Skeletal muscle tissue (tissue), 5 donors: Measurements from ENCODE around the gene CCDC116. TPM values are rescaled to one million over a fixed set of nuclear protein-coding genes. Genes with fewer than 3 reads are reported as not detected.

Experiments
- H3K27ac ChIP-seq: one replicate; pipeline ENCODE4 v1.7.0; 2013; ENCODE audit warnings: mild to moderate bottlenecking, low read depth, low read length, inconsistent platforms
- H3K27me3 ChIP-seq, 3 donors: one replicate each; pipeline ENCODE4 v1.7.0; 2013; ENCODE audit warnings: low read length in 3 of 3; ENCODE audit not compliant: control insufficient read depth in 3 of 3, insufficient read depth in 3 of 3
- H3K36me3 ChIP-seq, 3 donors: one replicate each; pipeline ENCODE4 v1.7.0; 2013; ENCODE audit warnings: low read length in 3 of 3; ENCODE audit not compliant: control insufficient read depth in 3 of 3, insufficient read depth in 3 of 3
- H3K4me1 ChIP-seq, 3 donors: one replicate each; pipeline ENCODE4 v1.7.0; 2013; ENCODE audit warnings: low read length in 3 of 3, mild to moderate bottlenecking in 3 of 3; ENCODE audit not compliant: control insufficient read depth in 3 of 3, insufficient read depth in 3 of 3
- H3K4me3 ChIP-seq, 3 donors: one replicate each; pipeline ENCODE4 v1.7.0; 2013; ENCODE audit warnings: low read length in 3 of 3
- H3K9ac ChIP-seq, 3 donors: one replicate each; pipeline ENCODE4 v1.7.0; 2013; ENCODE audit warnings: low read length in 3 of 3, mild to moderate bottlenecking in 3 of 3, moderate library complexity in 2 of 3, low read depth in 1 of 3
- H3K9me3 ChIP-seq, 3 donors: one replicate each; pipeline ENCODE4 v1.7.0; 2013; ENCODE audit warnings: low read length in 3 of 3; ENCODE audit not compliant: control insufficient read depth in 3 of 3
- small RNA-seq: library from RNA; depleted of rRNA; stranded (forward); fragments of <200 nt; gene quantifications from one replicate; pipeline ENCODE3, GENCODE V24; 2014
- total RNA-seq: library from RNA; depleted of rRNA; stranded (reverse); fragments of >200 nt; gene quantifications from one replicate; pipeline ENCODE4 v1.2.3, GENCODE V29; 2014
- donor health status: Osteomylitis.

The CCDC116 gene
- total RNA-seq, 1 donor from 2014 or later = not detected

DNA sequence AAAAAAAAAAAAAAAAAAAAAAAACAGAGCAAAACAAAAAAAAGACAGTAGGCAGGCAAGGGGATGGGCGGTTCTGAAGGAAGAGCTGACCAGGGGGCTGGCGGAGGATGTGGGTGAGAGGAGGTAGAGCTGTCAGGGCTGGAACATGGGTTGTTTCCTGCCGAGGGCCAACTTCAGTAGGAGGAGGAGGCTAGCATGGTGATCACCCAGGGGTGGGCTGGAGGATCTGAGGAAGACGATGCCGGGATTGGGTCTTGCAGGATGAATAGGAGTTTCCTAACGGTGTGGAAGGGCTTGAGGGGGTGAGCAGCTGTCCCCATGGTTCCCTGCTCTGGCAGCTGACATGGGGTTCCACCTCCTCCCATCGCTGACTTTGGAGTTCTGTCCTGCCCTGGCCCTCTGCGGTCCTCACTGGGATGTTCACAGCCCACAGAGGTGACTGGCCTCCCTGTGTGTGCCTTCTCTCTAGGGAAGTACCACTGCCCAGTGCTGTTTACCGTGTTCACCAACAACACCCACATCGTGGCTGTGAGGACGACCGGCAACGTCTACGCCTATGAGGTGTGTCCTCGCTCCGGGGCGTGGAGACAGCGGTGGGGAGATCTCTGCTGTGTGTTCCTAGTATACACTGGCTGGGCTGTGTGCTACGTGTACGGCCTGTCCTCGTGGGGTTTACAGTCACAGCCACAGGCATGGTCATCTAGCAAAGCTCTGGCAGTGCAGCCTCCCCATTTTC lies 48.4 kb downstream of the CCDC116 start:
- Histone ChIP-seq H3K36me3 (peaks cover 34 to 40% (median 39%) of the 10 kb centered on the region in 3 donors), H3K27ac (no peak overlapping the region), H3K27me3 (no peaks in the 10 kb centered on the region), H3K9me3 (no peaks in the 10 kb centered on the region), H3K4me1 (peaks cover 0 to 4% (median 0%) of the 10 kb centered on the region in 3 donors), H3K4me3 (no peak overlapping the region), H3K9ac (no peak overlapping the region)

DNA sequence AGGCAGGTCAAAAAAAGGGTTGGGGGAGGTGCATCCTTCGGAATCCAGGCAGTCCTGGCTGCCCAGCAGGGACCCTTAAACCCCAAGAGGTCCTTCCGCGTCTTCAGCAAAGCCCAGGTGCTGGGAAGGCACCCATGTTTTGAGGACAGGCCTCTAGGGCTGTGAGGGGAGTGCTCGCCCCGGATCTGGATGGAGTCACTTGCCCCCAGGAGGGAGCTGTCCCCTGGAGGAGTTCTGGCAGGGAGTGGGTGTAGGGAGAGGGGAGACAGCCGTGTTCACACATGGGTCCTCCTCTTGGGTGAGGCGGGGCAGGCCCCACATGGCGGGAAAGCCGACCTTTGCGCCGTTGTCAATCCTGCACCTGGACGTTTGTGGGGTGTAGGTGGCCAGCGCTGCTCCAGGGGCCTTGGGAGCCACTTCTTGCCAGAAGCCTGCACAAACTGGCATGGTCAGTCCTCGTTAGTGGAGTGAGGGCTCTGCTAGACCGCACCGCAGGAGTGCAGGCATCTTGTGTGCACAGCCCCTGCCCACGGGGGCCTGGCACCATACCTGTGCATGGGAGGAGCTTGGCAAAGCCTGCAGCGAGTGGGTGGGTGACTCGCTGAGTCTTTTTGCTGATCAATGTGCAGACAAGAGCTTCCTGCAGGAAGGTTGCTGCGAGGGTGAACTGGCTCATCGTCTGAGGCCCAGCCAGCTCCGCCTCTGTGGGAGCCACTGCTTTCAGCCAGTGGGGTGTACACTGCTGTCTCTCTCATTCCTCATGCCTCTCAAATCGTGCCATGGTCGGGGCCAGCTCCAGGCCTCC lies 49.2 kb downstream of the CCDC116 start:
- no peaks in the 10 kb centered on the region for H3K9me3 ChIP-seq
- H3K4me1 ChIP-seq = peaks cover 0 to 4% (median 0%) of the 10 kb centered on the region in 3 donors
- H3K4me3 ChIP-seq = no peak overlapping the region
- no peaks in the 10 kb centered on the region for H3K27me3 ChIP-seq
- H3K27ac ChIP-seq = no peak overlapping the region
- H3K36me3 ChIP-seq = peaks cover 42 to 47% (median 46%) of the 10 kb centered on the region in 3 donors
- H3K9ac ChIP-seq = no peak overlapping the region

DNA sequence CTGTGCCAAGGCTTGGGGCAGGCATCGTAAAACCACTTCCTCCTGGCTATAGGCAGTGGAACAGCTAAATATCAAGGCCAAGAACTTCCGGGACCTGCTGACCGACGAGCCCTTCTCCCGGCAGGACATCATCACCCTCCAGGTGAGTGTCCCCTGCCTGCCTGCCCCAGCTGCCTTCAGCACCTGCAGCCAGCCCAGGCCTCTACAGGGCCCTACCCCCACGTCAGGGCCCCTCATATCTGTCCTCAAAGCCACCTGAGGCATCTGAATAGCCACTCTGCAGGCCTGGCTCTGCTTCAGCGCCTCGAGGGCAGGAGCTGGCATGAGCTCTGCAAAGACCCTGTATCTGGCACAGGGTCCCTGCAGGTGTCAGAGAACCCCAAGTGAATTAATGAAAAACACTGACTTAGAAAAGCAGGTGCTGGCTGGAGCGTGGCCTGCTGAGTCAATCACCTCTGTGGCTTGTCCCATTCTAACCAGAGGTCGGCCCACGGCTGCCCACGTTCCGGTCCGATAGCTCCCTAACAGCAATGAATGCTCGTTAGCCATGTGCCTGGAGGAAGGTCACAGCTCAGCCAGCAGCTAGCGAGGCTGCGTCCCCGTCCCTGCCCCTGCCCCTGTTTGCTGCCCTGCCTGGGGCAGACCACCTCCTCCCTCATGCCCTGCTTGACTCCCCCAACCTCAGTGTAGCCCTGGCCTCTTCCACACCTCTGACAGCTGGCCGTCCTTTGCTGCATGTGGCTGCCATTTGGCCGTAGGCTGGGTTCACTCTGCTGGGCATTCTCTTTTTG lies 50.0 kb downstream of the CCDC116 start:
- no peaks in the 10 kb centered on the region for H3K27me3 ChIP-seq
- H3K9ac ChIP-seq = peak overlapping the region in 1 of 3 donors; percentile 16
- peaks cover 45 to 53% (median 52%) of the 10 kb centered on the region in 3 donors for H3K36me3 ChIP-seq
- peaks cover 0 to 2% (median 0%) of the 10 kb centered on the region in 3 donors for H3K4me1 ChIP-seq
- H3K27ac ChIP-seq = no peak overlapping the region
- H3K9me3 ChIP-seq = no peaks in the 10 kb centered on the region
- H3K4me3 ChIP-seq = no peak overlapping the region

DNA sequence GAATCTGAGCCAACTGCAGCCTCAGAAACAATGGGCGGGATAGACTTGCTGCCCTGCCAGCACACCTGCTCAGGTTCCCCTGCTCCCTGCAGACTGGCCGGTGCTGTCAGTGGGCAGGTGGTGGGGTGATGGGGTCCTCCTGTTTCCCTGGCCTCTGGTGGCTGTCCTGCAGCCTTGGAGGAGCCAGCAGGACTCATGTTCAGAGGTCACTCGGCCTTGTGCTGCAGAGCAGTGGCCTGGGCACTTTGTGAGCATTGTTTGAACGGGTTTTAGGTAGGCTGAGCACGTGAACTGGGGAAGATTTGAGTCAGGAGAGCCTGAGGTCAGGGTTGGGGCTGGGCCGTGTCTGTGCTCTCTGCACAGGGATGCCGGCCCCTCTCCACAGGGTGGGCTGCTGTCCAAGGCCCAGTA lies 50.8 kb downstream of the CCDC116 start:
- Histone ChIP-seq H3K9me3 (no peaks in the 10 kb centered on the region), H3K27ac (no peak overlapping the region), H3K4me3 (no peak overlapping the region), H3K9ac (no peak overlapping the region), H3K36me3 (peaks cover 52 to 59% (median 56%) of the 10 kb centered on the region in 3 donors), H3K4me1 (no peaks in the 10 kb centered on the region), H3K27me3 (no peaks in the 10 kb centered on the region)

DNA sequence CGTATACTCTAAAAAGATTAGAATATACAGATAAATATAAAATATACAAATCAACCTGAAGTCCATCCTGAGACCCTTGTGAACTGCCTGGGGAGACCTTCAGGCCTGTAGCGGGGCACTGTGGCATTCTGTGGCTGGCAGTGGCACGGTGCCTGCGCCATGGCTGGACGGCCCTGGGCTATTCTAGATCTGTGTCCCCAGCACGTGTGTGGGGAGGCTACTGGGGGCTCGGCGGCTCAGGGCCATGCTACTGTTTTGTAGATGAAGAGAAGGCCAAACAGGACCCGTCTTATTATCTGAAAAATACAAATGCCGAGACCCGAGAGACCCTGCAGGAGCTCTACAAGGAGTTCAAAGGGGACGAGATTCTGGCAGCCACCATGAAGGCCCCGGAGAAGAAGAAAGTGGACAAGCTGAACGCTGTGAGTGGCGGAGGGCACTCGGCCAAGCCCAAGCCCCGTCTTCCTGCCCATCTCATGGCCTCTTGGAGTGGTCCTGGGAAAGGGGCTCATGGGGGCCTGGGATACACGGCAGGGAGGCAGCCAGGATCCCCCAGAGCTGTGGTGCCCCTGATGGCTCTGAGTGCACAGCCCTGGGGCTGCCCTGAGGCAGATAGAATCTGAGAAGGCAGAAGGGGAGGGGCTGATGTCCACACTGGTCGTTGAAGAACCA lies 52.1 kb downstream of the CCDC116 start:
- Histone ChIP-seq H3K27me3 (no peaks in the 10 kb centered on the region), H3K9ac (no peak overlapping the region), H3K27ac (no peak overlapping the region), H3K4me1 (peaks cover 0 to under 1% (median 0%) of the 10 kb centered on the region in 3 donors), H3K9me3 (no peaks in the 10 kb centered on the region), H3K36me3 (peaks cover 54 to 67% (median 63%) of the 10 kb centered on the region in 3 donors), H3K4me3 (no peak overlapping the region)

DNA sequence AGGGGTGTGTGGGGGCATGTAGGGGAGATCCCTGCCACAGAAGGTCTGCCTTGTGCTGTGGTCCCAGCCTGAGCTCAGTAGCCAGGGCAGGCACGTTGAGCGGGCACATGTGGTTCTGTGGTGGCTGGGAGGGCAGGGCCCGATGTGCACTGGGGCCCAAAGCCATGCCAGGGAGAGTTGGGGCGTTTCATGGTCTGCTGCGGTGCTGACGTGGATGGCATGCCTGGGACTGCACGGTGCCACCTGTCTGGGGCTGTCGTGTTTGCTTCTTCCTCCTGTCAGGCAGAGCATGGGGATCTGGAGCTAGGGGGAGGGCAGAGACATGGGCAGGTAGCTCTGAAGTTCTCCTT lies 52.6 kb downstream of the CCDC116 start:
- Histone ChIP-seq H3K27me3 (no peaks in the 10 kb centered on the region), H3K9me3 (no peaks in the 10 kb centered on the region), H3K9ac (no peak overlapping the region), H3K4me3 (no peak overlapping the region), H3K4me1 (peaks cover 0 to 5% (median 0%) of the 10 kb centered on the region in 3 donors), H3K27ac (no peak overlapping the region), H3K36me3 (peaks cover 55 to 71% (median 63%) of the 10 kb centered on the region in 3 donors)

DNA sequence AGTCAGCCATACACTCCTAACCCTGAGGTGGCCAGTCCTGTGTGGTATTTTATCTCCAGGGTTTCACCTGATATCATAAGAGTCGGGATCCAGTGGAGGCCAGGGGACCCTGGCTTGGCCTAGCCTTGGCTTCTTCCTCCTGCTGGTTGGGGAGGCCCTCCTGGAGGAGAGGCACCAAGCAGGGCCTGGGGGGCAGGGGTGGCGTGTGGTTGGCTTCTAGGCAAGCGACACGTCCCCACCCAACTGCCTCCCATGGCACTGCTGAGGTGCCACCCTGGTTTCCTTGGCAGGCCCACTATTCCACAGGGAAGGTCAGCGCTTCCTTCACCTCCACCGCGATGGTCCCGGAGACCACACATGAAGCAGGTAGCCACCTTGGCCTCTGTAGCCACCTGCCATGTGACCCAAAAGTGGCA lies 53.6 kb downstream of the CCDC116 start:
- H3K4me1 ChIP-seq = peaks cover 0 to 5% (median 3%) of the 10 kb centered on the region in 3 donors
- H3K4me3 ChIP-seq = no peak overlapping the region
- H3K36me3 ChIP-seq = peaks cover 55 to 67% (median 60%) of the 10 kb centered on the region in 3 donors
- H3K27me3 ChIP-seq = no peaks in the 10 kb centered on the region
- H3K9ac ChIP-seq = no peak overlapping the region
- no peak overlapping the region for H3K27ac ChIP-seq
- H3K9me3 ChIP-seq = no peaks in the 10 kb centered on the region

Small RNA genes within 50 kb of the gene (small RNA-seq; reads per million reads assigned to genes)
- 13.0 reads per million, percentile 93 among the genes with 10 or more reads in this experiment for gene MIR301B

Other genes starting within 250 kb of the CCDC116 start
- gene RIMBP3B, start 249.0 kb upstream of the CCDC116 start, total RNA-seq = not detected
- gene HIC2, start 215.4 kb upstream of the CCDC116 start, total RNA-seq = 4.2 TPM
- gene TMEM191C, start 165.4 kb upstream of the CCDC116 start, total RNA-seq = under 0.01 TPM
- not detected for gene RIMBP3C, start 81.3 kb upstream of the CCDC116 start, total RNA-seq
- 21.9 TPM for gene UBE2L3, start 65.0 kb upstream of the CCDC116 start, total RNA-seq
- gene YDJC, start 2.7 kb upstream of the CCDC116 start, total RNA-seq = 1.0 TPM
- 4.2 TPM for gene SDF2L1, start 9.5 kb downstream of the CCDC116 start, total RNA-seq
- gene PPIL2, start 33.3 kb downstream of the CCDC116 start, total RNA-seq = 17.7 TPM
- 20.4 TPM for gene YPEL1, start 103.0 kb downstream of the CCDC116 start, total RNA-seq
- 38.6 TPM for gene MAPK1, start 234.9 kb downstream of the CCDC116 start, total RNA-seq